H1 (cell line): Measurements from ENCODE around the gene ABCG5. TPM values are rescaled to one million over a fixed set of nuclear protein-coding genes. Genes with fewer than 3 reads are reported as not detected.

Experiments used
- CTCF ChIA-PET: fragments of 300-600 bp; sonication (Branson Sonifier 250); formaldehyde crosslinking; loops from one replicate; lab custom pipeline; 2021; ENCODE audit not compliant: partially characterized antibody; lab: Charles Lee
- POLR2A ChIA-PET: fragments of 300-600 bp; sonication (Branson Sonifier 250); formaldehyde crosslinking; loops from one replicate; lab custom pipeline; 2021; ENCODE audit warnings: inconsistent platforms; ENCODE audit not compliant: partially characterized antibody; lab: Charles Lee
- DNase-seq, 2 experiments: peaks; one replicate each; pipeline versions ENCODE4 v3.0.0 to v3.0.0-alpha.2; 2010 to 2022; ENCODE audit warnings: low spot score in 2 of 2, low read depth in 1 of 2, mixed read lengths in 1 of 2
- FAIRE-seq: peaks from 2 replicates; lab custom pipeline; 2011; peaks lifted over from hg19 to GRCh38; lab: Jason Lieb, UNC
- H2AFZ ChIP-seq: 2 replicates; pipeline ENCODE4 v1.8.1; 2012; ENCODE audit warnings: low read length, inconsistent platforms
- H2AK5ac ChIP-seq: 2 replicates; pipeline ENCODE4 v1.6.1; 2013; ENCODE audit warnings: low read depth, low read length
- H2BK120ac ChIP-seq: replicated peaks from 2 replicates; pipeline ENCODE3; 2013; ENCODE audit warnings: low read depth, low read length, inconsistent platforms
- H2BK12ac ChIP-seq: 2 replicates; pipeline ENCODE4 v1.6.1; 2013; ENCODE audit warnings: low read depth, low read length
- H2BK15ac ChIP-seq: 2 replicates; pipeline ENCODE4 v1.6.1; 2013; ENCODE audit warnings: low read length
- H2BK20ac ChIP-seq: 2 replicates; pipeline ENCODE4 v1.6.1; 2013; ENCODE audit warnings: low read length
- H2BK5ac ChIP-seq: 2 replicates; pipeline ENCODE4 v1.6.1; 2013; ENCODE audit warnings: low read depth, low read length
- H3K14ac ChIP-seq: 2 replicates; pipeline ENCODE4 v1.6.1; 2013; ENCODE audit warnings: inconsistent platforms; ENCODE audit not compliant: insufficient read length
- H3K18ac ChIP-seq: 2 replicates; pipeline ENCODE4 v1.6.1; 2013; ENCODE audit warnings: low read length; ENCODE audit errors: extremely low read depth
- H3K23ac ChIP-seq: 2 replicates; pipeline ENCODE4 v1.6.1; 2013; ENCODE audit warnings: inconsistent platforms; ENCODE audit not compliant: insufficient read length
- H3K23me2 ChIP-seq: 2 replicates; pipeline ENCODE4 v1.6.1; 2013; ENCODE audit warnings: low read depth, low read length
- H3K27ac ChIP-seq: 2 replicates; pipeline ENCODE4 v1.6.1; 2011; ENCODE audit warnings: low read depth, low read length, inconsistent platforms
- H3K27me3 ChIP-seq, 4 experiments: replicated peaks in 1 of 4; 1 replicate in 1 of 4; 2 replicates in 3 of 4; pipeline versions ENCODE4 v1.6.1 to v1.8.1; 2011 to 2013; ENCODE audit warnings: low read length in 3 of 4, mild to moderate bottlenecking in 3 of 4, inconsistent platforms in 2 of 4, mixed read lengths in 2 of 4, moderate library complexity in 1 of 4; ENCODE audit not compliant: control insufficient read depth in 3 of 4, insufficient read depth in 3 of 4; ENCODE audit errors: extremely low read depth in 1 of 4
- H3K36me3 ChIP-seq, 4 experiments: 2 replicates each; pipeline versions ENCODE4 v1.6.1 to v1.8.1; 2011 to 2013; ENCODE audit warnings: mild to moderate bottlenecking in 4 of 4, low read length in 3 of 4, moderate library complexity in 2 of 4, control low read depth in 1 of 4, inconsistent platforms in 1 of 4; ENCODE audit not compliant: insufficient read depth in 4 of 4, control insufficient read depth in 2 of 4
- H3K4ac ChIP-seq: replicated peaks from 2 replicates; pipeline ENCODE3; 2013; ENCODE audit warnings: low read length, low read depth, mixed read lengths, inconsistent platforms; ENCODE audit not compliant: insufficient read length
- H3K4me1 ChIP-seq, 4 experiments: replicated peaks in 1 of 4; 1 replicate in 1 of 4; 2 replicates in 3 of 4; pipeline versions ENCODE4 v1.6.1 to v1.8.1; 2011 to 2013; ENCODE audit warnings: low read length in 3 of 4, inconsistent platforms in 2 of 4, mixed read lengths in 1 of 4; ENCODE audit not compliant: insufficient read depth in 4 of 4, control insufficient read depth in 3 of 4
- H3K4me2 ChIP-seq, 2 experiments: 2 replicates each; pipeline versions ENCODE4 v1.6.1 to v1.8.1; 2011 to 2013; ENCODE audit warnings: low read depth in 2 of 2, low read length in 2 of 2, control low read depth in 1 of 2, inconsistent platforms in 1 of 2, mild to moderate bottlenecking in 1 of 2; ENCODE audit not compliant: insufficient read depth in 1 of 2
- H3K4me3 ChIP-seq, 4 experiments: fragments of 200-600, 300-600 bp in 1 of 4; sonication (generic), shearing (Covaris generic), sonication (Bioruptor Twin) in 1 of 4; 2 replicates each; pipeline versions ENCODE4 v1.5.1 to v1.8.1; 2011 to 2016; ENCODE audit warnings: low read length in 4 of 4, low read depth in 3 of 4, control low read depth in 2 of 4, inconsistent platforms in 2 of 4, mild to moderate bottlenecking in 2 of 4, mixed read lengths in 1 of 4, moderate library complexity in 1 of 4; ENCODE audit not compliant: insufficient read depth in 2 of 4; ENCODE audit errors: extremely low read depth in 1 of 4
- H3K56ac ChIP-seq: replicated peaks from 2 replicates; pipeline ENCODE3; 2013; ENCODE audit warnings: low read depth, mild to moderate bottlenecking, mixed read lengths, low read length, inconsistent platforms; ENCODE audit not compliant: insufficient read length
- H3K79me1 ChIP-seq: 2 replicates; pipeline ENCODE4 v1.6.1; 2013; ENCODE audit warnings: low read depth, low read length, control low read depth
- H3K79me2 ChIP-seq, 2 experiments: 2 replicates each; pipeline versions ENCODE4 v1.6.1 to v1.8.1; 2012 to 2013; ENCODE audit warnings: low read length in 2 of 2, mild to moderate bottlenecking in 2 of 2, inconsistent platforms in 1 of 2; ENCODE audit not compliant: insufficient read depth in 2 of 2, control insufficient read depth in 1 of 2
- H3K9ac ChIP-seq, 4 experiments: replicated peaks in 1 of 4; 1 replicate in 1 of 4; 2 replicates in 3 of 4; pipeline versions ENCODE4 v1.6.1 to v1.8.1; 2011 to 2013; ENCODE audit warnings: low read depth in 3 of 4, low read length in 3 of 4, control low read depth in 2 of 4, mild to moderate bottlenecking in 2 of 4, moderate library complexity in 2 of 4, inconsistent platforms in 1 of 4; ENCODE audit errors: extremely low read depth in 1 of 4
- H3K9me3 ChIP-seq, 2 experiments: 2 replicates each; pipeline versions ENCODE4 v1.6.1 to v1.8.1; 2012 to 2013; ENCODE audit warnings: mild to moderate bottlenecking in 2 of 2, moderate library complexity in 2 of 2, control low read depth in 1 of 2, inconsistent platforms in 1 of 2, low read depth in 1 of 2, low read length in 1 of 2, mixed read lengths in 1 of 2; ENCODE audit not compliant: insufficient read depth in 2 of 2
- H4K20me1 ChIP-seq, 2 experiments: replicated peaks in 1 of 2; 2 replicates each; pipeline versions ENCODE3 to v1.8.1; 2011 to 2013; ENCODE audit warnings: inconsistent platforms in 2 of 2, low read length in 2 of 2, mild to moderate bottlenecking in 1 of 2; ENCODE audit not compliant: insufficient read depth in 2 of 2, control insufficient read depth in 1 of 2
- H4K5ac ChIP-seq: 2 replicates; pipeline ENCODE4 v1.6.1; 2013; ENCODE audit warnings: low read length, low read depth, mixed read lengths, inconsistent platforms; ENCODE audit not compliant: insufficient read length
- H4K8ac ChIP-seq: 2 replicates; pipeline ENCODE4 v1.8.0; 2013; ENCODE audit warnings: mild to moderate bottlenecking, moderate library complexity, low read length, inconsistent platforms; ENCODE audit not compliant: insufficient read depth; ENCODE audit errors: extremely low read depth
- H4K91ac ChIP-seq: replicated peaks from 2 replicates; pipeline ENCODE3; 2013; ENCODE audit warnings: low read length, mixed read lengths, inconsistent platforms; ENCODE audit not compliant: insufficient read length
- BRCA1 ChIP-seq: IDR thresholded peaks from 2 replicates; pipeline ENCODE4 v1.6.1; 2012; ENCODE audit warnings: low read depth, low read length, improper control_type of control experiment
- JUND ChIP-seq: IDR thresholded peaks from 2 replicates; pipeline ENCODE4 v1.6.1; 2011; ENCODE audit warnings: mild to moderate bottlenecking, improper control_type of control experiment, low read length
- KDM1A ChIP-seq: fragments of 200-600, 300-600 bp; sonication (generic); IDR thresholded peaks from 2 replicates; pipeline ENCODE4 v1.7.1; 2016; ENCODE audit warnings: mild to moderate bottlenecking, low read length, borderline replicate concordance
- RBBP5 ChIP-seq: IDR thresholded peaks from 2 replicates; pipeline ENCODE4 v1.7.1; 2012; ENCODE audit warnings: low read depth, mild to moderate bottlenecking, inconsistent platforms, low read length, moderate library complexity, borderline replicate concordance
- TEAD4 ChIP-seq: IDR thresholded peaks from 2 replicates; pipeline ENCODE4 v1.6.1; 2012; ENCODE audit warnings: low read depth, low read length, inconsistent platforms, mixed read lengths
- polyA plus RNA-seq, 7 experiments: library from polyadenylated mRNA; depleted of rRNA in 3 of 7; stranded (reverse) in 5 of 7; unstranded in 2 of 7; fragments of >200 nt in 5 of 7; fragments of 200-250 nt in 2 of 7; gene quantifications; 1 replicate in 5 of 7; 2 replicates in 1 of 7; 4 replicates in 1 of 7; pipeline versions ENCODE4 v1.2.1 to v1.2.3, GENCODE V29; 2011 to 2013; ENCODE audit warnings: missing spikeins in 2 of 7, mixed read lengths in 2 of 7
- total RNA-seq: library from RNA; stranded (reverse); fragmentation: NEBNext Ultra II Directional; extraction: Animal tissue kit (Norgen Biotek cat#: 25700); gene quantifications from 2 replicates; pipeline ENCODE4 v1.2.1, GENCODE V29; 2021

ABCG5 gene
- total and polyA plus RNA-seq, 2 of the 8 experiments (the other 6 are each of a cell fraction or from before 2014, with no cell fraction given), result not detected

GRCh38 chr2:43787895-43788294 is 50.7 kb downstream of the ABCG5 start:
- Histone ChIP-seq H3K14ac (no peak overlapping the region), H3K4me1 (no peaks in the 10 kb centered on the region), H4K20me1 (no peaks in the 10 kb centered on the region), H3K4me3 (no peak overlapping the region), H2AFZ (no peak overlapping the region), H2AK5ac (no peak overlapping the region), H3K23ac (no peak overlapping the region), H3K27ac (no peak overlapping the region), H4K8ac (no peak overlapping the region), H3K4me2 (no peak overlapping the region), H4K91ac (no peak overlapping the region), H2BK12ac (no peak overlapping the region), H3K27me3 (no peaks in the 10 kb centered on the region), H4K5ac (no peak overlapping the region), H2BK120ac (no peak overlapping the region), H3K79me1 (no peaks in the 10 kb centered on the region), H3K9ac (no peak overlapping the region), H2BK5ac (no peak overlapping the region), H3K36me3 (no peaks in the 10 kb centered on the region; a peak in 1 of 8 replicates), H2BK20ac (no peak overlapping the region), H3K79me2 (no peaks in the 10 kb centered on the region), H2BK15ac (no peak overlapping the region), H3K4ac (no peak overlapping the region), H3K23me2 (no peaks in the 10 kb centered on the region), H3K18ac (no peak overlapping the region), H3K56ac (no peak overlapping the region), H3K9me3 (no peaks in the 10 kb centered on the region)
- CTCF ChIA-PET, result interaction anchor here (0.7 to 1.3 kb wide), 4 partner anchors 11 to 443 kb away, joined by 3 read pairs; no protein-coding TSS in a partner anchor
- DNase-seq (no peak), FAIRE-seq (no peak)
- POLR2A ChIA-PET, result no interaction called here
- TF ChIP-seq TEAD4 (no peak), KDM1A (no peak), BRCA1 (no peak), RBBP5 (no peak), JUND (no peak)
